Subcutaneous abdominal adipose tissue (tissue), 5 donors: ENCODE data around the gene XRCC4.
"Not testable (repeated sequence)": the region's sequence is repeated elsewhere in the genome, so short reads cannot be mapped to it uniquely, and the experiment has no call there.

ENCODE experiments used
- H3K27ac ChIP-seq: one replicate; pipeline ENCODE4 v1.7.0; 2013; ENCODE audit warnings: low read depth, mild to moderate bottlenecking, inconsistent platforms, low read length, moderate library complexity
- H3K27me3 ChIP-seq, 5 donors: one replicate each; pipeline ENCODE4 v1.7.0; 2013; ENCODE audit warnings: low read length in 5 of 5, inconsistent platforms in 1 of 5; ENCODE audit not compliant: control insufficient read depth in 5 of 5, insufficient read depth in 4 of 5
- H3K36me3 ChIP-seq, 5 donors: one replicate each; pipeline ENCODE4 v1.7.0; 2013; ENCODE audit warnings: low read length in 5 of 5; ENCODE audit not compliant: control insufficient read depth in 5 of 5, insufficient read depth in 5 of 5
- H3K4me1 ChIP-seq, 5 donors: one replicate each; pipeline ENCODE4 v1.7.0; 2013; ENCODE audit warnings: low read length in 5 of 5, mild to moderate bottlenecking in 3 of 5, moderate library complexity in 1 of 5; ENCODE audit not compliant: control insufficient read depth in 5 of 5, insufficient read depth in 5 of 5
- H3K4me3 ChIP-seq, 5 donors: one replicate each; pipeline ENCODE4 v1.7.0; 2013; ENCODE audit warnings: low read length in 5 of 5, low read depth in 1 of 5
- H3K9ac ChIP-seq, 5 donors: one replicate each; pipeline ENCODE4 v1.7.0; 2013; ENCODE audit warnings: low read length in 5 of 5, mild to moderate bottlenecking in 4 of 5, moderate library complexity in 3 of 5
- H3K9me3 ChIP-seq, 5 donors: one replicate each; pipeline ENCODE4 v1.7.0; 2013; ENCODE audit warnings: low read length in 5 of 5; ENCODE audit not compliant: control insufficient read depth in 5 of 5
- donor health status: healthy.
- donor health status: healthy.
- donor health status: healthy.
- donor health status: healthy.
- donor health status: healthy.

The XRCC4 gene

GRCh38 chr5:83246071-83246470 lies 168.7 kb downstream of the XRCC4 start:
- H3K27ac ChIP-seq = no peak overlapping the region
- H3K4me3 ChIP-seq = no peak overlapping the region
- no peak overlapping the region for H3K9ac ChIP-seq
- no peaks in the 10 kb centered on the region for H3K36me3 ChIP-seq
- no peaks in the 10 kb centered on the region for H3K27me3 ChIP-seq
- H3K4me1 ChIP-seq = no peaks in the 10 kb centered on the region
- H3K9me3 ChIP-seq = no peaks in the 10 kb centered on the region

DNA sequence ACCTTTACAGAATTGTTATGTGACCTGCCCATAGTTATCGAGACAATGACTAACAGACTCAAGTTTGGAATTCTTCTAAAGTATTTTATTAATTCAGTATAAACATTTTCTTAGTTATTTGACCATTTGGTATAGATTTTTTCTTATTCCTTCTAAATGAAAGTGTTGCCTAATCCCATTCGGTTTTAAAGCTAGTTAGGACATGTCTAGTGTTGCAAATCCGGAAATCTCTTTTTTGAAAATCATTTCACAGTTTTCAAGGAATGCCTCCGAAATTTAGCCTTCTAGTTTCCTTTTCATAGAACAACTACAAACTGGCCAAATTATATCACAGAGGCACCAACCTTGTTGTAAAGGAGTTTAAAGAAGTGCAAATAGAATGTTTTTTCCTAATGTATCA lies 171.8 kb downstream of the XRCC4 start:
- Histone ChIP-seq H3K36me3 (no peaks in the 10 kb centered on the region), H3K9me3 (no peaks in the 10 kb centered on the region), H3K27ac (no peak overlapping the region), H3K9ac (no peak overlapping the region), H3K4me3 (no peak overlapping the region), H3K27me3 (no peaks in the 10 kb centered on the region), H3K4me1 (no peaks in the 10 kb centered on the region)

- no peaks in the 10 kb centered on the region for H3K27me3 ChIP-seq
- H3K9ac ChIP-seq = no peak overlapping the region
- no peaks in the 10 kb centered on the region for H3K9me3 ChIP-seq
- no peak overlapping the region for H3K27ac ChIP-seq
- H3K36me3 ChIP-seq = no peaks in the 10 kb centered on the region
- peaks cover 0 to 5% (median 0%) of the 10 kb centered on the region in 5 donors for H3K4me1 ChIP-seq
- H3K4me3 ChIP-seq = no peak overlapping the region
These were observed 174.5 kb downstream of the XRCC4 start for GRCh38 chr5:83251849-83252248.

DNA sequence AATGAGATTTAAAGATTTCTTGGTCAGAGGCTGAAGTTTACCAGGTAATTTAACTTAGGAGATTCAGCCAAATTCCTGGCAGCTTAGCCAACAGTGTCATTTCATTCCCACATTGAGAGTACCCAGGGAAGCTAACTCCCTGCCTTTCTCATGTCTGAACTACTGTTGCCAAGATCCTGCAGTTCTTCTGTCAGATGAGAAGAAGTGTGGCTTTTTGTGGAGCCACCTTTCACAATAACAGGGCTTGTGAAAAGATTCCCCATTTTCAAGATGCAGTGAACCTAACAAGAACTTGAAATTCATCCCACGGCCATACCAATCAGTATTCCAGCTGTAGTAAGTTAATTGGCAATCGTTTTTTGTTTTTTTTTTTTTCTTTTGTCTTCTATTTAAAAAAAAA lies 176.4 kb downstream of the XRCC4 start:
- H3K9me3 ChIP-seq = no peaks in the 10 kb centered on the region
- H3K4me3 ChIP-seq = no peak overlapping the region
- H3K9ac ChIP-seq = no peak overlapping the region
- no peak overlapping the region for H3K27ac ChIP-seq
- no peaks in the 10 kb centered on the region for H3K27me3 ChIP-seq
- H3K36me3 ChIP-seq = no peaks in the 10 kb centered on the region
- H3K4me1 ChIP-seq = peaks cover 0 to 5% (median 0%) of the 10 kb centered on the region in 5 donors

- Histone ChIP-seq H3K27ac (no peak overlapping the region), H3K9me3 (no peaks in the 10 kb centered on the region), H3K36me3 (no peaks in the 10 kb centered on the region), H3K4me1 (peaks cover 0 to 5% (median 0%) of the 10 kb centered on the region in 5 donors), H3K9ac (no peak overlapping the region), H3K27me3 (no peaks in the 10 kb centered on the region), H3K4me3 (no peak overlapping the region)
These were observed 177.9 kb downstream of the XRCC4 start for GRCh38 chr5:83255268-83255667.

DNA sequence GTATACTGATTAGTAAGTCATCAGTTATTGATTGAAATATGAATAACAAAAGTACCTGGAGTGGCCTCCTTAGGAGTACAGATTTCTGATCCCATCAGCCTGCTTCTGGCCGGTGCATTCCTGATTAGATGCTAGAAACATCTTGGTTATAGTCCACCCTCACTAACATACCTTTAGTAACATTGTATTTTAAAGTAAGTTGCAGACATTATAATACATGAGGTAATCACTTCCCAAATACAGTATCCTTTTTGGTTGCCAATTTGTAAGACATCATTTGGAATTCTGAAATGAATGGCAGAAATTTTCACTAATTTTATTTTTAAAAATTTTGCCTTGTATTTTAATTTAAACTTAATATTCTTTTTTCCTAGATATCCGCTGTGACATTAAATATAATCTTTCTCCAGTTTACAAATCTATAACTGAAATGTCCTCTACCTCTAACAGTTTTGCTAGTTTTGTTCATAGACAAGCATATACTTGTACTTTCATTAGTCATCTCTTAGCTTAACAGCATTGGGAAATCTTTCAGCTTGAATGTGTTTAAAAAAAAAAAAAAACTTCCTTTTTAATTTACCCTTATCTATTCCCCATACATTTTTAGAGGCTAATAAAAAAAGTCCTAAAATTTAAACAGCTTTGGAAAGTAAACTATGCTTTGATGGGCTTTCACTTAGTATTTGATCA lies 178.9 kb downstream of the XRCC4 start:
- Histone ChIP-seq H3K36me3 (no peaks in the 10 kb centered on the region), H3K27ac (no peak overlapping the region), H3K9me3 (no peaks in the 10 kb centered on the region), H3K4me1 (peaks cover 0 to 5% (median 0%) of the 10 kb centered on the region in 5 donors), H3K9ac (no peak overlapping the region), H3K27me3 (no peaks in the 10 kb centered on the region), H3K4me3 (no peak overlapping the region)

DNA sequence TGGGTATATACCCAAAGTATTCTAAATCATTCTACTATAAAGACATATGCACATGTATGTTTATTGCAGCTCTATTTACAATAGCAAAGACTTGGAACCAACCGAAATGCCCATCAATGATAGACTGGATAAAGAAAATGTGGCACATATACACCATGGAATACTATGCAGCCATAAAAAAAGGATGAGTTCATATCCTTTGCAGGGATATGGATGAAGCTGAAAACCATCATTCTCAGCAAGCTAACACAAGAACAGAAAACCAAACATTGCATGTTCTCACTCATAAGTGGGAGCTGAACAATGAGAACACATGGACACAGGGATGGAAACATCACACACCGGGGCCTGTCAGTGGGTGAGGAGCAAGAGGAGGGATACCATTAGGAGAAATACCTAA lies 180.3 kb downstream of the XRCC4 start:
- H3K9ac ChIP-seq, H3K27ac ChIP-seq, H3K9me3 ChIP-seq: not testable (repeated sequence)

DNA sequence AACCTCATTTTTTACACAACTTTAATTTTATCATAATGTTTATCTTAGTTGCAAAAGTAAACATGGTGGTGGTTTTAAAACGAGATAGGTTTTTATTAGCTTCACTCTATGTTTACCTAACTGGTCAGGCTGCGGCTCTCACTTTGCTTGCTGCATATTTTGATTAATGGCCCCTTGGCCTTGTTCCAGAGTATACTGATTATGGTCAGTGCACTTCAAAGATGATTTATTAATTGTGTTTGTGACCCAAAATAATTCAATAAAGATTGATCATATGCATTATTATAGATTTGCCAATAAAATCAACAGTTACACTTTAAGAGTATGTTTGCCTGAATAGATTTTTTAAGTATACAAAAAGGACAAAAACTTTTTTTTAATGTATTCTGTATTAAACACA lies 188.0 kb downstream of the XRCC4 start:
- Histone ChIP-seq H3K27ac (no peak overlapping the region), H3K36me3 (no peaks in the 10 kb centered on the region), H3K27me3 (no peaks in the 10 kb centered on the region)

More for the DNA sequence above, 180.3 kb downstream of the XRCC4 start:
- H3K4me3 ChIP-seq, H3K4me1 ChIP-seq, H3K36me3 ChIP-seq, H3K27me3 ChIP-seq: not testable (repeated sequence)

DNA sequence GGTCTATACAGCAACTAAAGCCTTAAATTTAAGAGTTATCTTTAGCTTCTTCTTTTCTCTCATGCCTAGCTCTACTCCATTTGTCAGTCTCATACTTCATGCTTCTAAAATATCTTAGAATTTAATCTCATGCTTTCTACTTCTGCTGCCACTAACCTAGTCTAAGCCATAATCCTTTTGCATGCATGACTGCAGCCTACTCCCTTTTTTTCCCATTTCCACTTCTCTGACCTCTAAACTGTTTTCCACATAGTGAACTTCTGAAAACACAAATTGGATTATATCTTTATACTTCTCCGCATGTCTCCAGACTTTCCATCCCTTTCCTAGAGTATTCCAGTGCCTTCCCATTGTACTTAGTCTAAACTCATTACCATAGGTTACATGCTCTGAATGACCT lies 193.0 kb downstream of the XRCC4 start:
- H3K4me1 ChIP-seq = no peaks in the 10 kb centered on the region
- no peaks in the 10 kb centered on the region for H3K36me3 ChIP-seq
- H3K4me3 ChIP-seq = no peak overlapping the region
- no peaks in the 10 kb centered on the region for H3K27me3 ChIP-seq
- peaks cover 0 to 4% (median 0%) of the 10 kb centered on the region in 5 donors for H3K9me3 ChIP-seq
- no peak overlapping the region for H3K27ac ChIP-seq
- H3K9ac ChIP-seq = no peak overlapping the region

More for the DNA sequence above, 188.0 kb downstream of the XRCC4 start:
- no peak overlapping the region for H3K9ac ChIP-seq
- H3K4me1 ChIP-seq = no peaks in the 10 kb centered on the region
- H3K4me3 ChIP-seq = no peak overlapping the region
- H3K9me3 ChIP-seq = no peaks in the 10 kb centered on the region

- no peak overlapping the region for H3K4me3 ChIP-seq
- no peak overlapping the region for H3K27ac ChIP-seq
- peaks cover 0 to 4% (median 0%) of the 10 kb centered on the region in 5 donors for H3K9me3 ChIP-seq
- no peaks in the 10 kb centered on the region for H3K27me3 ChIP-seq
- no peak overlapping the region for H3K9ac ChIP-seq
- H3K36me3 ChIP-seq = no peaks in the 10 kb centered on the region
- peaks cover 0 to 6% (median 4%) of the 10 kb centered on the region in 5 donors for H3K4me1 ChIP-seq
These were observed 199.8 kb downstream of the XRCC4 start for GRCh38 chr5:83277154-83277553.
